Small intestine (tissue), 7 donors: ENCODE data around the gene SF3B2. TPM values are rescaled to one million over a fixed set of nuclear protein-coding genes. Genes with fewer than 3 reads are reported as not detected.

Experiments used
- DNase-seq, 2 donors: peaks; one replicate each; pipeline versions ENCODE4 v3.0.0 to v3.0.0-alpha.2; 2013
- FAIRE-seq: peaks from 2 replicates; lab custom pipeline; 2012; peaks lifted over from hg19 to GRCh38; lab: Jason Lieb, UNC
- H3K27ac ChIP-seq, 3 donors: one replicate each; pipeline ENCODE4 v1.5.1; 2013; ENCODE audit warnings: low read length in 2 of 3, mild to moderate bottlenecking in 2 of 3, control low read depth in 1 of 3, inconsistent platforms in 1 of 3, low read depth in 1 of 3, moderate library complexity in 1 of 3
- H3K27me3 ChIP-seq, 3 donors: one replicate each; pipeline ENCODE4 v1.6.1; 2013; ENCODE audit warnings: low read length in 3 of 3, inconsistent platforms in 1 of 3; ENCODE audit not compliant: control insufficient read depth in 3 of 3, insufficient read depth in 3 of 3
- H3K36me3 ChIP-seq, 3 donors: one replicate each; pipeline ENCODE4 v1.6.1; 2013; ENCODE audit warnings: low read length in 3 of 3, inconsistent platforms in 1 of 3, low read depth in 1 of 3, mild to moderate bottlenecking in 1 of 3, moderate library complexity in 1 of 3; ENCODE audit not compliant: control insufficient read depth in 3 of 3, insufficient read depth in 2 of 3
- H3K4me1 ChIP-seq, 3 donors: one replicate each; pipeline ENCODE4 v1.6.1; 2013; ENCODE audit warnings: low read length in 2 of 3, inconsistent platforms in 1 of 3, low read depth in 1 of 3, mild to moderate bottlenecking in 1 of 3, moderate library complexity in 1 of 3; ENCODE audit not compliant: control insufficient read depth in 3 of 3, insufficient read depth in 2 of 3
- H3K4me3 ChIP-seq, 3 donors: one replicate each; pipeline ENCODE4 v1.5.1; 2013; ENCODE audit warnings: low read length in 3 of 3, control low read depth in 1 of 3, inconsistent platforms in 1 of 3, low read depth in 1 of 3, mild to moderate bottlenecking in 1 of 3, moderate library complexity in 1 of 3
- H3K9me3 ChIP-seq, 2 donors: one replicate each; pipeline ENCODE4 v1.6.1; 2013; ENCODE audit warnings: low read depth in 1 of 2, low read length in 1 of 2; ENCODE audit not compliant: control insufficient read depth in 2 of 2, insufficient read depth in 1 of 2
- WGBS, 3 donors: extraction: QIAGEN DNeasy Blood & Tissue Kit; methylation state at CpG; one replicate each; pipeline ENCODE4 v1.1.7; 2013; 5-methylcytosine and 5-hydroxymethylcytosine counted together
- polyA plus RNA-seq, 4 donors: library from polyadenylated mRNA; stranded (reverse) in 3 of 4; unstranded in 1 of 4; fragments of 200-250 nt in 3 of 4; fragments of 120-200 nt in 1 of 4; gene quantifications; one replicate each; pipeline versions ENCODE4 v1.2.1 to v1.2.3, GENCODE V29; 2013
- donor health status: healthy with polysubstance abuse.
- donor health status: control.
- donor health status: control.
- donor health status: Bipolar disorder and iron deficiency.
- donor health status: healthy.

SF3B2 gene
- polyA plus RNA-seq, 4 donors, result 106 to 141 (median 122) TPM

DNA sequence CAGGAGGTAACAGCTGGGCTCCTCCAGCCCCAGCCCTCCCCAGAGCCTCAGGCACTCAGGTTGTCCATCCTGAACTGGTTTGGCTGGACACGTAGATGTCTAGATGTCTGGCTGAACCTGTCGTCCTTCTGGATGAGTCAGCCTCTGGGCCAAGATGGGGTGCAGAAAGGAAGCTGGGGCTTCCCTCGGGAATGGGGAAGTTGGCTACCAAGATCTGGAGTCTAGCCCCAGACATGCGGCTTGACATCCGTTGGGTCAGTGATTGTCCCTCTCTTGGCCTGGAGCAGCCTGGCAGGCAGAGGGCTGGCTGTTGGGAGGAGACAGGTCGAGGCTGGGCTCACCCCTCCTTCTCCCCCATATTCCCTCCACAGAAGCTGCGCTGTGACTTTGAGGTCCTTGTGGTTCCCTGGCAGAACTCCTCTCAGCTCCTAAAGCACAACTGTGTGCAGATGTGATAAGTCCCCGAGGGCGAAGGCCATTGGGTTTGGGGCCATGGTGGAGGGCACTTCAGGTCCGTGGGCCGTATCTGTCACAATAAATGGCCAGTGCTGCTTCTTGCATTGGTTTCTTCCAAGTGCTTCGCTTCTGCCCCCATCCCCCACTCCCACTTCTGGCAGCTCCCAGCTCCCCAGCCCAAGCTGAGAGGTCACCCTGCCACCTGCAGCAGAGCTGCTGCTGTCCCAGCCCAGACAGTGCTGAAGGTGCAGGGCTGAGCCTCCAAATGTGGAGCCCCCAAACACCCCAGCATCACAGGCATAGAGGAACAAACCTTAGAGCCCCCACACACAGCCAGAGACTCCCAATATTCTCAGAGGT is 39.0 kb upstream of the SF3B2 start:
- 35 to 49% (median 41%) methylated on average over 11 to 12 of the region's 12 CpGs for WGBS, 3 donors
- Histone ChIP-seq H3K27ac (no peak overlapping the region), H3K4me1 (peaks cover 0 to 2% (median 0%) of the 10 kb centered on the region in 3 donors), H3K4me3 (no peak overlapping the region), H3K9me3 (no peaks in the 10 kb centered on the region), H3K36me3 (no peaks in the 10 kb centered on the region), H3K27me3 (peaks cover 0 to 50% (median 15%) of the 10 kb centered on the region in 3 donors)
- DNase-seq, result no peak
- FAIRE-seq, result no peak

GRCh38 chr11:66013762-66014100 is 38.4 kb upstream of the SF3B2 start:
- Histone ChIP-seq H3K27me3 (peaks cover 0 to 45% (median 15%) of the 10 kb centered on the region in 3 donors), H3K4me1 (peaks cover 0 to 2% (median 0%) of the 10 kb centered on the region in 3 donors), H3K4me3 (no peak overlapping the region), H3K36me3 (no peaks in the 10 kb centered on the region), H3K9me3 (no peaks in the 10 kb centered on the region), H3K27ac (no peak overlapping the region)
- FAIRE-seq (no peak), DNase-seq (no peak)
- WGBS, 3 donors, result 56 to 69% (median 66%) methylated on average over 7 of the region's 7 CpGs

DNA sequence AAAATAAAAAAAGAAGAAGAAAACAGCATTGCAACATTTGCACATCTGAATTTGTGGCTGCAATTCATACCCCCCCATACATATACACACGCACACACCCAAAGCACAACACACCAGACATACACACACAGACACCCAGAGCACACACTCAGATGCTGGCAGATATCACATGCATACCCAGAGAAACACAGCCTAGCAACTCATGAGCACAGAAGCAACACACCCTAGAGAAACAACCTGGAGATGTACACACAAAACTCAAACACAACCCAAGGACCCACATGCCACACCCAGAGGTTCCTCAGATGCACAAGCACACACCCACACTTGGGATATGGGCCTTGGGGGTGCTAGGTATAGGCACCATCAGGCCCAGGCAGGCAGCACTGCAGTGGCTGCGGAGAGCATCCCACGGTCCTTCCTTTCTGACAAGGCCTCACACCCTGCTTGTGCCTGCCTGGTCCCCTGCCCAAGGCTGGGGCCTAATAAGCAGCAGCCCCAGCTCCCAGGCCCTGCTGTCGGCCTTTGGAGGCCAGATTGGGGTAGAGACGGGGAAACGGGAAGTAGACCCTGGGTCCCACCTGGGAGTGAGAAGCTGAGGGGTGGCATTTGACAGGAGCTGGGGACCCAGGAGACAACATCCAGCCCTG is 37.2 kb upstream of the SF3B2 start:
- FAIRE-seq, result no peak
- DNase-seq, result no peak
- Histone ChIP-seq H3K4me1 (peaks cover 0 to 2% (median 0%) of the 10 kb centered on the region in 3 donors), H3K27me3 (peaks cover 0 to 39% (median 15%) of the 10 kb centered on the region in 3 donors), H3K9me3 (no peaks in the 10 kb centered on the region), H3K27ac (no peak overlapping the region), H3K4me3 (no peak overlapping the region), H3K36me3 (no peaks in the 10 kb centered on the region)
- 88 to 96% (median 93%) methylated on average over 6 of the region's 6 CpGs for WGBS, 3 donors

- WGBS, 3 donors, result 83 to 96% (median 89%) methylated on average over 5 to 7 of the region's 7 CpGs
- FAIRE-seq, result no peak
- H3K27me3 ChIP-seq, result peaks cover 0 to 34% (median 15%) of the 10 kb centered on the region in 3 donors
- H3K36me3 ChIP-seq, result no peaks in the 10 kb centered on the region
- peaks cover 0 to 2% (median 0%) of the 10 kb centered on the region in 3 donors for H3K4me1 ChIP-seq
- no peaks in the 10 kb centered on the region for H3K9me3 ChIP-seq
- no peak overlapping the region for H3K4me3 ChIP-seq
- H3K27ac ChIP-seq, result no peak overlapping the region
- no peak for DNase-seq
These were observed 36.7 kb upstream of the SF3B2 start for GRCh38 chr11:66015454-66015881.

DNA sequence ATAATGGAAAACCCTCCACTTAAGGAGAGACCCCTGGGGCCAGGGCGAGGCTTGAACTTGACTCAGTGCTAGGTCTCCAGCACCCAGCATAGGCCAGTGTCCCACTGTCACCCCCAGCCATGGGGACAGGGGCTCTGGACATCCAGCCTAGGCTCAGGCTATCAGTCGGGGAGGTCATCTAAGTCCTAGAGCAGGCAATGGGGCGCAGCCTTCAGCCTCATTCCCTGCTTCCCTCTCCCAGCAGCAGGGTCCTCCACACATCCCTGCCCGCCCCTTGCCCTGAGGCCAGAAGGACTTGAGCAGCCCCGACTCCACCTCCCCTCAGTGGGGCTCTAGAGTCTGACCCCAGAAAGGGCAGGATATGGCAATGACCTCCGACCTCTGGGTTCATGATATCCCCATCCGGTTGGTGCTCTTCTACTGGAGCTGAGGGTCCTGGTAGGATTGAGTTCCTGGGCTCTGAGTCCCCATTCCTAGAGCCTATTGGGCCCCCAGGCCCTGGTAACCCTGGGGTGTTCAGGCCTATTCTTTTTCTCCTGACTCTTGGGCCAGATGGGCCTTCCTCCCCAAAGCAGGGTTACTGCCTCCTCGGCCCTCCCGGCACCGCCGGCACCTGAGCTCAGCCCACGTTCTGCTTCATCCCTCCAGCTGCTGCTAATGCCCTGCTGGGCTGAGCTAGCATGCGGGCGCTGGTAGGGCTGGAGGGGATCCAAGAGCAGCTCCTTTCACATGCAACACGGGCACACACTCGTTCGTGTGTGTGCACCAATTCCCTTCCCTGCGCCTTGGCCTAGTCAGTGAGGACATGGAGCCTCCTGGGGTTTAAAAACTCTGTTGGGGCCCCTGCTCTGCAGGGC is 36.0 kb upstream of the SF3B2 start:
- no peak for DNase-seq
- H3K27me3 ChIP-seq, result peaks cover 0 to 27% (median 13%) of the 10 kb centered on the region in 3 donors
- WGBS, 3 donors, result 80 to 82% (median 81%) methylated on average over 18 of the region's 18 CpGs
- no peak for FAIRE-seq
- H3K4me3 ChIP-seq, result no peak overlapping the region
- no peaks in the 10 kb centered on the region for H3K36me3 ChIP-seq
- H3K9me3 ChIP-seq, result no peaks in the 10 kb centered on the region
- no peak overlapping the region for H3K27ac ChIP-seq
- H3K4me1 ChIP-seq, result peaks cover 0 to 2% (median 0%) of the 10 kb centered on the region in 3 donors

GRCh38 chr11:66016793-66017177 is 35.4 kb upstream of the SF3B2 start:
- H3K27ac ChIP-seq, result no peak overlapping the region
- no peaks in the 10 kb centered on the region for H3K36me3 ChIP-seq
- peaks cover 0 to 24% (median 12%) of the 10 kb centered on the region in 3 donors for H3K27me3 ChIP-seq
- no peak overlapping the region for H3K4me3 ChIP-seq
- H3K9me3 ChIP-seq, result no peaks in the 10 kb centered on the region
- 83 to 85% (median 84%) methylated on average over 10 of the region's 10 CpGs for WGBS, 3 donors
- H3K4me1 ChIP-seq, result peaks cover 0 to 2% (median 0%) of the 10 kb centered on the region in 3 donors
- FAIRE-seq, result no peak
- DNase-seq, result no peak

- no peaks in the 10 kb centered on the region for H3K4me1 ChIP-seq
- H3K27ac ChIP-seq, result no peak overlapping the region
- H3K4me3 ChIP-seq, result no peak overlapping the region
- FAIRE-seq, result no peak
- H3K9me3 ChIP-seq, result no peaks in the 10 kb centered on the region
- no peak for DNase-seq
- H3K27me3 ChIP-seq, result peaks cover 0 to 19% (median 9%) of the 10 kb centered on the region in 3 donors
- no peaks in the 10 kb centered on the region for H3K36me3 ChIP-seq
- WGBS, 3 donors, result 58 to 82% (median 71%) methylated on average over 4 of the region's 4 CpGs
These were observed 34.8 kb upstream of the SF3B2 start for GRCh38 chr11:66017321-66017720.

DNA sequence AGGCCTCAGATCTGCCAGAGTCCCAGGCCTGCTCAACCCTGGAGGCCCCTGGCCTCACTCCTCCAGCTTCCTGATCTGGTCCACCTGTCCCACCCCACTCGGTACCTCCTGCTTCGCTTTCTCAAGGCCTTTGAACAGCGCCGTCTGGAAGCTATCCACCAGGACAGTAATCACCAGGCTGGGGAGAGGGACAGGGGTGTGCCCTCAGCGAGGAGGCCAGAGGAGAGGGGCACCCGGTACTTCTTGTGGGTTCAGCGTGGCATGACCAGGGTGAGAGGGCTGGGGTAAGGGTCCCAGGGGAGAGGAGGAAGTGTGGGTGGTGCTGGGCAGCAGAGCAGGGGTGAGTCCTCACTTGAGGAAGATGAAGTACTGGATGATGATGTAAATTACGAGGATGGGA is 32.0 kb upstream of the SF3B2 start:
- FAIRE-seq (no peak), DNase-seq (no peak)
- Histone ChIP-seq H3K27ac (no peak overlapping the region), H3K36me3 (no peaks in the 10 kb centered on the region), H3K9me3 (no peaks in the 10 kb centered on the region), H3K27me3 (peaks cover 0 to 15% (median 0%) of the 10 kb centered on the region in 3 donors), H3K4me3 (no peak overlapping the region), H3K4me1 (no peaks in the 10 kb centered on the region)
- 61 to 75% (median 67%) methylated on average over 7 to 8 of the region's 8 CpGs for WGBS, 3 donors
